ENCODE data around the gene FNTB.

The FNTB gene

DNA sequence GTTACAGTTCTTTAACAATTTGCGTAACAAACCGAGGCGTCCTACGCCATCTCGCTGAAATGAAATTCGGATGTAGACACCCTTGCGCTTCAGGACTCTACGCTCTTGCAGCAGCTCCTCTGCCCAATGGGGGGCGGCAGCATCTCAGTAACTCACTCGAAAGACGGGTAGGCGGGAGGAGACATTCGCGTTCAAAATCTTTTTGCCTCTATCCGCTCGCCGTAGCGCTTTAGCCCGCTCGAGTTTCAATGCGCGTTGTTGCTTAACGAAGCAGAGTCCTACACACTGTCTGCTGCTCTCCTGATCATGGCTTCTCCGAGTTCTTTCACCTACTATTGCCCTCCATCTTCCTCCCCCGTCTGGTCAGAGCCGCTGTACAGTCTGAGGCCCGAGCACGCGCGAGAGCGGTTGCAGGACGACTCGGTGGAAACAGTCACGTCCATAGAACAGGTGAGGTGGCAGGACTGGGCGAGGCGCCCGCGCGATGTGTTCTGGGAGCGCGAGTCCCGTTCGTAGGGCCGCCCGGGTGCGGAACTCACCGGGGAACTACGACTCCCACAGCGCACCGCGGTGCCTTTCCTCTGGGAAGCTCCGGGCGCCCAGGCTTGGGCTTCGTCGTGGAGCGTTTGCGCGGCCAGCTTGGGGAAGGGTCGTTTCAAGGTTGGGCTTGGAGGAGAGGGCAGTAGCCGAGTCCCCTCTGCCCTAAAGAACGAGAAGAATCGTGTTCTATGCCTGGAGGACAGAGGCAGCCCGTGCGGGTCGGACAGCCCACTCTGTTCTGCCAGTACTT lies at the start of gene FNTB:
TSS of gene FNTB (plus strand) at position 248 of the 790 bp plus-strand sequence. CDS start at position 307, 59 bp downstream.
- DNase-seq (ENCODE audit: low read depth) = peak; percentile 83

DNA sequence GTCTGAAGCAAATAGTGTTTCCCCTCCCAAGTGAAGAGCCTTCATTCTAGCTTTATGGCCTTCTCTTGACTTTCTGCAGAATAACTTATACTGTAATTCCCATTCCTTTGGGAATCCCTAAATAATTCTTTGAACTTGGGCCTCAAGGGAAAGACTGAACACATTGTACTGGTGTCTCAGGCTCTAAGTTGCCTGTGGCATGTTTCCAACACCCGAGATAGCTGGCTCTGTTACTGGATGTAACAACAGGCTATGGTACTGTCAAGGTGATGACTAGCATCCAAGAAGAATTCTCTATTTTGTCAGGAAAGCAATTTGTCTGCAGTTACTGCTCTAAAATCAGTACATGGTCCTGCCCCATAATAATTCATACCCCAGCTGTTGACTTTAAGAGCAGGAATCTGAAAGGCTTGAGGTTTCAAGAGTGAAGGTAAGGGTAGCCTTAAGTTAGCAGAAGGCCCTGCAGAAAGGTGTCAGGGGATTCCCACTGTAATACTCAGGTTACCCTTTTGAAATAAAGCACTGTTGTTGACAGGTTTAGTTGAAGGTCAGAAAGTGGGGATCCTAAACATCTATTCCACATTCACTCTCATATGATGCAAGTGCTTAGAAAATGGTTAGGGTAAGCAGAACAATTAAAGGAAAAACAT lies 49.4 kb upstream of the FNTB start:
- no peak for DNase-seq (ENCODE audit: low read depth)

GRCh38 chr14:64937821-64938193 lies 48.9 kb upstream of the FNTB start:
- no peak for DNase-seq (ENCODE audit: low read depth)

DNA sequence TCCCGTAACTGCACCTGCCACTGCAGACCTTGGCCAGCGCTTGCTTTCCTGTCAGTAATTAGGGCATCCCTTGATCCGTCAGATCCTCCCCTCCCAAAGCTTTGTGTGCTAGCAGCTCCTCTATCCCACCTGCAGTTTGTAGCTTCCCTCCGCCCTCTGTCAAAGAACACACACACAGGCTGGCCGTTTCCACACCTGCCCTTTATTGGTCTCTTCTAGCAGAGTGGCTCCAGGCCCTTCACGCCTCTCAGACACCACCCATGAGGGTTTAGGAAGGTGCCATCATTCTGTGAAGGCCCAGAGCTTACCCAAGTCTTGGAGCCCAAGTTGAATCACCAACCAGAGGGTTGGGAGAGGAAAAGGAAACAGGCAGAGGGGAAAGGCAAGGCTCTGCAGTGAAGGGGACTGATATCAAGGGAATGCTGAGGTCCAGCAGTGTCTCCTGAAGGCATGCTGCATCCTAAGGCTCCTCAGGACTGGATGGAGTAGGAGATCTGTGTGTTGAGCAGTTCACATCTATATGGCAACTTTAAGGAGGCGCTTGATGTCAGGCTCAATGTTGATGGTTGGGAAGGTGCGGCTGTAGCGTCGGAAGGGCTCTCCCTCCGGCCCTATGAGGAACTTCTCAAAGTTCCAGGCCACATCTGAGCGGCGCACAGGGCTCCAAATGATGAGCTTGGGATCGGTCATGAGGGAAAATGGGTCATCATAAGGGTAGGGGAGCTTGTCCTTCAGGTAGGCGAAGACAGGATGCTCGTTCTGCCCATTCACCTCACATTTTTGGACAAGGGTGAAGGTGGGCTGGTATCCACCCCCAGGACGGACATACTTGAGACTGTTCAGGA lies 47.5 kb upstream of the FNTB start:
- no peak for DNase-seq (ENCODE audit: low read depth)

DNA sequence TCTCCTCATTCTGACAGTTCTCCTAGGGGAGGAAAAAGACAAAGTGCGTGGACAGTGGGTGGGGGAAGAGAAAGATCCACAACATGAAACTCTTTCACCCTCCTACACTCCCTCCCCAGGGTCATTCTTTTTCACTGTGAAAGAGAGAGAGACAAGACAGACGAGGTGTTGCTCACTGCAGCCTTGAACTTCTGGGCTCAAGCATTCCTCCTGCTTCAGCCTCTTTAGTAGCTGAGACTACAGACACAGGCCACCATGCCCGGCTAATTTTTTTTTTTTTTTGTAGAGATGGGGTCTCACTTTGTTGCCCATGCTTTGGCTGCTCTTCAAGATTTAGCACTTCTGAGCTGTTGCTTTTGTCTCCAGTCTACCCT lies 46.9 kb upstream of the FNTB start:
- no peak for DNase-seq (ENCODE audit: low read depth)

- no peak for DNase-seq (ENCODE audit: low read depth)
Measured at GRCh38 chr14:64940336-64940910, 46.3 kb upstream of the FNTB start.

DNA sequence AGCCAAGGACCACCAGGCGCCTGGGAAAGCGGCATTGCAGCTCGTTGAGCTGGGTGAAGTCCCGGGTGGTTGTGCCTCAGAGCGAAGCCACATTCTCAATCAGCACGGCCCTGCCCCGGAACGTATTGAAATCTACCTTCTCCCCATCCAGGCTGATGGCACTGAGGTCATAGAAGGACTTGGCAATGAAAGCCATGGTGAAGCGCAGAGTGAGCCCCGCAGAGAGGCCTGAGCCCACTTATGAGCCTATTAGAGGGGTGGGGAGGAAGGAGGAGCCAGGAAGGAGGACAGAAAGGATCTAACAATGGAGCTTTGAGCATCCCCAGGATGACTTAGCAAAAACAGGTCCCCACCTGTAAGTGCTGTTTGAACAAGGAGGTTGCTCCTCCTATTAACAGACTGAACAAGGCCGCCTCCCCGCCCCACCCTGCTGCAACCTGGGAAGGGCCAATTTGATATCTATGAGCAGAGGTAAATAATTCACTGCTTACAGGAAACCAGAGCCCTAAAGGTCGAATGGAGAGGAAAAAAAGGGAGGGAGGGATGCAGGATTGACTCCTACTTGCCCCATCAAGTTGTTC lies 44.1 kb upstream of the FNTB start, which contains the start of gene GPX2:
TSS of gene GPX2 (minus strand) at position 215 of the 581 bp plus-strand sequence. CDS start at position 196, 19 bp downstream.
- DNase-seq (ENCODE audit: low read depth) = no peak

- DNase-seq (ENCODE audit: low read depth) = no peak
Measured at GRCh38 chr14:64943556-64943955, 43.1 kb upstream of the FNTB start.

GRCh38 chr14:64944041-64944440 lies 42.7 kb upstream of the FNTB start:
- no peak for DNase-seq (ENCODE audit: low read depth)

- DNase-seq (ENCODE audit: low read depth) = no peak
Measured at GRCh38 chr14:64944861-64945260, 41.8 kb upstream of the FNTB start.

DNA sequence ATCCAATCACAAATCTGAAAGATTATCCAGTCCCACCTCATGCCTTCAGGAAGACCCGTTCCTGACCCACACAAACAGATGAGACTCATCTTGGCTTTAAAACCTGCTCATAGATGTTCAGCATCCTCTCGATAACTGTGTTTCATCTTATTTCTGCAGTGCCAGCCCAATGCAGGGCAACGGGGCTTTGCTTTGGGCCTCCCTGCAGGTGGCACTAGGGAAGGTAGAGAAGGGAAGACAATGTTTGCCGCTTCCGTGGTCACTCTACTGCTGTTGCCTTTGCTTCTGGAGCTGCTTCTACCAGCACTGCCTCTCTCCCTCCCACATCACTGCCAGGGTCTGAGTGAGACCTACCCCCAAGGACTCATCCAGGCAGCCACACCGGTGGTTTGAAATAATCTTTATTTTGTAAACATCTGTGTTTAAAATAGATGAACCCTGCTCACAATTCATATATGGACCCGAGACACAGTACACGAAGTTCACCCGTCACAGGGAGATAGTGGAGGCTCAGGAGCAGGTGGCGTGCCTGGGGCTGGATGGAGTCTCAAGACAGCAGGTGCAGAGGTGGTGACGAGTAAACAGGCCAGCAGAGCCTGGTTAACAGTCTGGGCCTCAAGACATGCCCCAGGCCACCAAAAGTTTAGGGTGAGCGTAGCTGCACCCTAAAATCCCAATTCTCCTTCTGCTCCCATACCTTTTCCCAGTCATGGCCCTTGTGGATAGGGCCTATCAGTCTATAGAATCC lies 41.1 kb upstream of the FNTB start:
- DNase-seq (ENCODE audit: low read depth) = no peak

DNA sequence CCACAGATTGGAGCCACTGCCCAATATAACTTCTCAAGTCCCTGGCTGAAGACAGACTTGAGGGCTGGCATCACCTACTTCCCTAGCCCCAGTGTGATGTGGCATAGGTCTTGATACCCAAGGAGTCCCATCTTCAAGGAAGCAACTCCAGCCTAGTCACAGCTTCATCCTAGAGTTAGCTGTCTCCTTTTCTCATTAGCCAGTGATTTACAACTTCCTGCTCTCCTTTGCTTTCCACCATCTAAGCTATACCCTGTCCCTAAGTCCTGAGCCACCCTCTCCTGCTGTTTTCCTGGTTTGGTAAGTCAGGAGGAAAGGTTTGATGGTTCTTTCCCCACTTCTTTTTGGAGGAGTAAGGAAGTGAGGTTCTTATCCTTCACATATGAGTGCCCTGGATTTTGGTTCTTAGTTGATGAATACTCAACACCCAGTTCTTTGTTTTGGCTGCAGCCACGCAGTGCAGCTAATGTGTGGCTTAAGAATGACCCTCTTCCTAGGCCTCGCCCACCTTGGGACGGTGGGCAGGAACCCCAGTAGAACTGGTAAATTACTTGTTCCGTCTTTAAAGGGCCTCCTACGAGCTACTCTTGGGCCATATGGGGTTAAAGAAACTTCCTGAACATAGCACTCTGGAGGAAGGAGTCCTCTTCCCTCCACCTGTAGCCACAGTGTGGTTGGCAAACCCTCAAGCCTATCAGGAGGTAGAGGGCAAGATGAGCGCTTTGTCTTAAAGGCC lies 40.2 kb upstream of the FNTB start:
- no peak for DNase-seq (ENCODE audit: low read depth)

DNA sequence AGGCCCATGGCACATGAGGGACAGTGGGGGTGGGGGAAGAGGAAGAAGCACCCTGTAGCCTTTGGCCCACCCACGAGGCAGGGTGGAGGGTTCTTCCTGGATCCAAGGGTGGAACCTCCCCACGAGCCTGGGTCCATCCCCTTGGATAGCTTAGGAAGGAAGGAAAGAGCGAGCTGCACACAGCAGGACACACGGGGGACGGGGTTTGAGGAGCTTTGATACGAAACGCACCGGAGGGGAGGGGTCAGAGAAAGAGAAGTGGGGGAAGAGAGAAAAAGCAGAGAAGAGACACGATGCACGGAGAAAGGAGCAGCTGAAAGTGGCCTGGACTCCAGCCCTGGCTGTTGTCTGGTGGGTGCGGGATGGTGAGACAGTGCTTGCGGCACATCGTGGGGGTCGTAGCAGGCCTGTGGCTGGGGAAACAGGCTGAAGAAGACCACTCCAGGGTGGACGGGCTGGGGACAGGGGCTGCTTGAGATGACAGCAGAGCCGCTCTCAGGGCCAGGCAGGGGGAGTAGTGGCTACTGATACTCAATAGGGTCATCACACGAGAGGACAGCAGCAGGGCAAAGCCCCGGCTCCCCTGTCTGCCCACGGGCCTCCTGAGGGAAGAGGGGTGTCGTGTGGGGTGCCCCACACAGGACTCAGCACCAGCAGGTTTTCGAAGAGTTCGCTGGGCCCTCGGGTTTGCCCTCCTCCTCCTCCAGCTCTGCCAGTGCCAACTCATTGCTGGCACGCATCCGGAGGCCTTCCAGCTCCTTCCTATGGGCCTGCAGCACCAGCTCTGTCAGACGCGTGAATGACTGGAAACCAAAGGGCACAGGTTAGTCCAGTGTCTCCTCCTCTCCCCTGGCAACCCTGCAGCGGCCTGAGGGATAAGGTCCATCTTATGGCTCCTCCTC lies 38.7 kb upstream of the FNTB start:
- no peak for DNase-seq (ENCODE audit: low read depth)

DNA sequence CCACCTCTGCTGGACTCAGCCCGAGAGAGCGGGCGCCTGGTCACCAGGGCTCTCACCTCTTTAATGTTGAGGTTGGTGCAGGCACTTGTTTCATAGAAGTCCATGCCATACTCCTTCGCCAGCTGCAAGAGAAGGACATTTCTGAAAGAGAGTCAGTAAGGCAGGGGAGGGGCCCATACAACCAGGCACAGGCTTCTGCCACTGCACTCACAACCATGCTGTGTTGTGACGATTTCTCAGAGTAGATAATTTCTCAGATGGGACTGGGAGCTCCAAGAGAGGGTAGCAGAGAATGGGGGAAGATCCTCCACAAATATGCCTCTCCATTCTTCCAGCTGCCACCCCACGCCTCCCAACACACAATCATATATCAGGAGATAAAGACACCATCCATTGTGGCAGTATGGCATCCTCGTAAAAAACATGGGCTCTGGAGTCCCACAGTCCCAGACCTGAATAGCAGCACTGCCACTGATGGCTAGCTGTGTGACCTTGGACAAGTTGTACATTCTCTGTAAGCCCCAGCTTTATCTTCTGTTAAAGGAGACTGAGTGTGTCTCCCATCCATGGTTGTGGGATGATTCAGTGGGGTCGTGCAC lies 38.0 kb upstream of the FNTB start:
- DNase-seq (ENCODE audit: low read depth) = no peak

DNA sequence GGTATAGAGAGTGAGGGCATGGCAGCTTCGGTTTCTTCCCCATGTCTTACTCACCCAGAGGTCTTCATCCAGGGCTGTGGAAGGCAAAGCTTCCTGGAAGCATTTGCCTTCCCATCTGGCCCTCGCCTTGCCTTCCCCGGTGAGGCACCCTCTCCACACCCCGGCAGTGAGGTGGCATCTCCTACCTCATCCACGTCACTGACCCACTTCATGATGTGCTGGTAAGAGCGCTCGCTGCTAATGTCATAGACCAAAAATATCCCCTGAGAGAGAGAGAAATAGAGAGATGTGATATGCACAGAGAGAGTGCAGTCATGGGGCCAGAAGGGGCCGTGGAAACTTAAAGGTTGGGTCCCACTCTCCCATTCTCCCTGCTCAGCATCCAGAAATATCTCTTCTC lies 35.8 kb upstream of the FNTB start:
- no peak for DNase-seq (ENCODE audit: low read depth)

DNA sequence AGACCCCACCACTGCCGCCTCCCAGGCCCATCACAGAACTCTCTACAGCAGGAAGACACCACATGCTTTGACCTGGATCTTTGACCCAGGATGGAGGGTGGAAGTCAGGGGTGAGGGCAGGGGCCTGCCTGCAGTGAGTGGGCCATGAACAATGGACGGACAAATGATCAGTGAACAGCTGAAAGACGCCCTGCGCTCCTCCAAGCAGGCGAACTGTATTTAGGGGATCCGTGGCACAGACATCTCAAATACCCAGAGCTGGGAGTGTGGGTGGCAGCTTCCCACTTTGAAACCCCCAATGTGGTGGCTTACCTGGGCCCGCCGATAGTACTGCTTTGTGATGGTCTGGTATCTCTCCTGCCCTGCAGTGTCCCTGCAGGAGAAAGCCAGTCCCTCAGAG lies 35.4 kb upstream of the FNTB start:
- no peak for DNase-seq (ENCODE audit: low read depth)

- no peak for DNase-seq (ENCODE audit: low read depth)
Measured at GRCh38 chr14:64951724-64952123, 35.0 kb upstream of the FNTB start.

DNA sequence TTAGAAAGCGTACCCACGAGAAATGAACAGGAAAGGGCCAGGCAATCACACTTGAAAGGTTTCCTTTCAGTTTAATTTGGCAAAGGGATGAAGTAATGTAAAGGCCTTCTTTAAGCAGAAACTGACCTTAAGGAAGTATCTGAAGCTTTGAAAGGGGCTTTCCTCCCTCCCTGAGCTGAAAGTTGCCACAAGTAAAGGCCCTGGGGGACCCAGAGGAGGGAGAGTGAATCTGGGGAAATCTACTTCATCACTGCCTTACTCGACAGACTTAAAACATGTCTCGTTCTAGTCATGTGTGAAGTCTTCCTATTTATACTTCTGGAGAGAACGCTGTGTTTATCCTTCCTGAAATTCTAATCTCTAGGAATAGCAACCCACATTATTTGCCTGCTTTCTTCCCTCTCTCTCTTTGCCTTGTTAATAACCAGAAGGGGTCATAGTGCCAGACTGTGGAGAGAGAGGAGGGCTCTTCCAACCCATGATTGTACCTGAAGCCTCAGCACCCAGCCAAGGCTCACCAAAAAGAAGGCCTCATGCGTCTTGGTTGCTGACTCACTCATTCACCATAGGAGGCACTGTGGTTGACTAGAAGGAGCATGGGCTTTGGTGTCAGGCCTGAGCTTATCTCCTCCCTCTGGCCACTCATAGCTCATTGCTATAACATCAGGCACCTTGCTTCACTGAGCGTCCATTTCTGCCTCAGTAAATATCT lies 33.9 kb upstream of the FNTB start:
- DNase-seq (ENCODE audit: low read depth) = no peak

- DNase-seq (ENCODE audit: low read depth) = no peak
Measured at GRCh38 chr14:64953310-64953654, 33.4 kb upstream of the FNTB start.

Data from activated gamma-delta T cell treated with anti-CD3 and anti-CD28 coated beads, Interleukin-2, amount 50 U/mL, for 16 hours (primary cell).